ENCODE data around the gene SIRT6. TPM values are rescaled to one million over a fixed set of nuclear protein-coding genes. Genes with fewer than 3 reads are reported as not detected.
A peak's percentile ranks its signal among the peaks of the same experiment; 100 is the strongest.

The SIRT6 gene
- total and polyA plus RNA-seq, 12 donors = 7.9 to 26.9 (median 12.0) TPM

DNA sequence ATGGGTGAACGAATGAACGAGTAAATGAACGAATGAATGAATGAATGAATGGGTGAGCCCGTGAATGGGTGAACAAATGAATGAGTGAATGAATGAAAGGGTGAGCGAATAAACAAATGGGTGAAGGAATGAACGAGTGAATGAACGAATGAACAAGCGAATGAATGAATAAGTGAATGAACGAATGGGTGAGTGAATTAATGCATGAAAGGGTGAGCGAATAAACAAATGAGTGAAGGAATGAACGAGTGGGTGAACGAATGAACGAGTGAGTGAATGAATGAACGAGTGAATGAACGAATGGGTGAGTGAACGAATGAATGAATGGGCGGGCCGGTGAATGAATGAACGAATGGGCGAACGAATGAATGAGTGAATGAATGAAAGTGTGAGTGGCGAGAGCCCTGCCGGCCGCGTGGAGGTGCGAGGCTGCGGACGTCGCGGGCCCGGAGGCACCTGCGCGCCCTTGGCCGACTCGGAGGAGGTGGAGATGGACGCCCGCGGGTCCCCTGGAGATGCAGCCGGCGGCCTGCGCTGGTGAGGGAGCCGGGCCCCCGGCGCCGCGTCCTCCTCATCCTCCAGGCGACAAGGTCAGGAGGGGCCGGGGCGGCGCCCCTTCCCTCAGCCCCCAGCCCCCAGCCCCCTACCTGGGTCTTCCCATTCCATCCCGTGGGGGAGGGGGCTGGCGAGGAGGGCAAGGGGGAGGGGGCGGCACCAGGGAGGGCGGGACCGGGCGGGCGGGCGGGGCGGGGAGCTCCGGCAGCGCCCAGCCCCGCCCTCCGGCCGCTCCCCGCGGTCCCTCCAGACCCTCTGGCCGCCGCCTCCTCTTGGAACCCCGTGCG is 15.5 kb upstream of the SIRT6 start:
- H3K27me3 ChIP-seq = peaks cover 22 to 67% (median 65%) of the 10 kb centered on the region in 7 donors
- 19 to 20% methylated on average over 44 to 63 of the region's 70 CpGs for WGBS, 2 donors
- ATAC-seq (no peak), DNase-seq (no peak)
- H3K27ac ChIP-seq = no peak overlapping the region
- peaks cover 0 to 9% (median 3%) of the 10 kb centered on the region in 9 donors for H3K4me1 ChIP-seq
- H3K9me3 ChIP-seq = no peaks in the 10 kb centered on the region
- intact Hi-C loops (cut with DNase I) = no loop called here
- no peaks in the 10 kb centered on the region for H3K36me3 ChIP-seq
- H3K4me3 ChIP-seq = peak overlapping the region in 2 of 10 donors; percentile 8 to 10
- TF ChIP-seq, protein P1, sequence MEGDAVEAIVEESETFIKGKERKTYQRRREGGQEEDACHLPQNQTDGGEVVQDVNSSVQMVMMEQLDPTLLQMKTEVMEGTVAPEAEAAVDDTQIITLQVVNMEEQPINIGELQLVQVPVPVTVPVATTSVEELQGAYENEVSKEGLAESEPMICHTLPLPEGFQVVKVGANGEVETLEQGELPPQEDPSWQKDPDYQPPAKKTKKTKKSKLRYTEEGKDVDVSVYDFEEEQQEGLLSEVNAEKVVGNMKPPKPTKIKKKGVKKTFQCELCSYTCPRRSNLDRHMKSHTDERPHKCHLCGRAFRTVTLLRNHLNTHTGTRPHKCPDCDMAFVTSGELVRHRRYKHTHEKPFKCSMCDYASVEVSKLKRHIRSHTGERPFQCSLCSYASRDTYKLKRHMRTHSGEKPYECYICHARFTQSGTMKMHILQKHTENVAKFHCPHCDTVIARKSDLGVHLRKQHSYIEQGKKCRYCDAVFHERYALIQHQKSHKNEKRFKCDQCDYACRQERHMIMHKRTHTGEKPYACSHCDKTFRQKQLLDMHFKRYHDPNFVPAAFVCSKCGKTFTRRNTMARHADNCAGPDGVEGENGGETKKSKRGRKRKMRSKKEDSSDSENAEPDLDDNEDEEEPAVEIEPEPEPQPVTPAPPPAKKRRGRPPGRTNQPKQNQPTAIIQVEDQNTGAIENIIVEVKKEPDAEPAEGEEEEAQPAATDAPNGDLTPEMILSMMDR (IDR thresholded peaks at IDR 0.05) = no peak

DNA sequence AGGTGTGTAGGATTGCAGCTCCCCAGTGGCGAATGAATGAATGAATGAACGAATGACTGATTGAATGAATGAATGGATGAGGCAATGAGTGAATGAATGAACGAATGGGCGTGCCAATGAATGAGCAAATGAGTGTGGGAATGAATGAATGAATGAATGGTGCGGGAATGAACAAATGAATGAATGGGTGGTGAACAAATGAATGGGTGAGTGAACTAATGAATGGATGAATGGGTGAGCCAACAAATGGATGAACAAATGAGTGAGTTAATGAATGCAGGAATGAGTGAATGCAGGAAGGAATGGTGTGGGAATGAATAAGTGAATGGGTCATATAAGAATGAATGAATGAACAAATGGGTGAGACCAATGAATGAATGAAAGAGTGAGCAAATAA is 14.9 kb upstream of the SIRT6 start:
- ATAC-seq (no peak), DNase-seq (no peak)
- intact Hi-C loops (cut with DNase I) = no loop called here
- Histone ChIP-seq H3K4me3 (no peak overlapping the region), H3K27me3 (peaks cover 22 to 72% (median 67%) of the 10 kb centered on the region in 7 donors), H3K9me3 (no peaks in the 10 kb centered on the region), H3K4me1 (peaks cover 0 to 9% (median 3%) of the 10 kb centered on the region in 9 donors), H3K36me3 (no peaks in the 10 kb centered on the region), H3K27ac (no peak overlapping the region)
- TF ChIP-seq, protein P1 (IDR thresholded peaks at IDR 0.05) = no peak
- WGBS, 2 donors = 85% methylated on average over 5 of the region's 5 CpGs

DNA sequence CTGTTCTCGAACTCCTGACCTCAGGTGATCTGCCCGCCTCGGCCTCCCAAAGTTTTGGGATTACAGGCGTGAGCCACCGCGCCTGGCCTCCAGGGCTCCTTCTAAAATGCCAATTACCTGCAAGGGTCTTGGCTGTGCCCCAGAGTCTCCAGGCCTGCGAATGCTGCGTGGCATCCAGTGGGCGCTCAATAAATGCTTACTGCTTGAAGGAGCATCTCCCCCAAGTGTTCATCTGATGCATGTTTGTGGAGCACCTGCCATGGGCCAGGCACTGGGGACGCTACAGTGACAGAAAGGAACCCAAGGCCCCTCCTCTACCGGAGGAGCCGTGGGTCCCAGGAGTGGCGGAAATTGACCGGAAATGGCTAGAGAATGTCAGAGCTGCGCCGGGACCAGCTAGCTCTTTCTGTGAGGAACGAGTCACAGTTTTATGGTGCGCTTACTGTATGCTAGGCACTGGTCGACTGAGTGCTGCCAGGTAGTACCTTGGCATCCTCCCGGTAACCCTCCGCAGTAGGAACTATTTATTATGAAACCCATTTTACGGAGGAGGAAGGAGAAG is 14.3 kb upstream of the SIRT6 start:
- Histone ChIP-seq H3K27ac (no peak overlapping the region), H3K9me3 (no peaks in the 10 kb centered on the region), H3K27me3 (peaks cover 22 to 74% (median 67%) of the 10 kb centered on the region in 7 donors), H3K36me3 (no peaks in the 10 kb centered on the region), H3K4me3 (no peak overlapping the region), H3K4me1 (peaks cover 0 to 9% (median 3%) of the 10 kb centered on the region in 9 donors)
- TF ChIP-seq, protein P1 (IDR thresholded peaks at IDR 0.05) = no peak
- ATAC-seq (no peak), DNase-seq (no peak)
- WGBS, 2 donors = 78 to 80% methylated on average over 22 of the region's 22 CpGs
- intact Hi-C loops (cut with DNase I) = no loop called here

DNA sequence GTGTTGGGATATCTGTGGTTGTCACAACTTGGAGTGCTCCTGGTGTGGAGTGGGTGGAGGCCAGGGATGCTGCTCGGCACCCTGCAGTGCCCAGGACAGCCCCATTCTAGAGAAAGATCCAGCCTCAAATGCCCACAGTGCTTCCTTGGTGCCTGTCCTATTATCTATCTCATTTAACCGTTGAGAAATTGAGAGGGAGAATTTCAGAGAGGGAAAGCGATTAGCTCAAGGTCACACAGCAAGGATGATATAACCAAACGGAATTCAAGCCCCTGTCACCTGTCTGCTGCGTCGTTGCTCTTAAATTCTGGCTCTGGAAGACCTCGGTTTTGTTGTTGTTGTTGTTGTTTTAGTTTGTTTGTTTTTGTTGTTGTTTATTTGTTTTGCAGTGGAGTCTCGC is 13.6 kb upstream of the SIRT6 start:
- H3K4me3 ChIP-seq = no peak overlapping the region
- no peaks in the 10 kb centered on the region for H3K36me3 ChIP-seq
- DNase-seq = no peak
- no peak for ATAC-seq
- WGBS, 2 donors = 78 to 81% methylated on average over 8 of the region's 8 CpGs
- peaks cover 0 to 9% (median 3%) of the 10 kb centered on the region in 9 donors for H3K4me1 ChIP-seq
- TF ChIP-seq, protein P1 (IDR thresholded peaks at IDR 0.05) = no peak
- H3K27ac ChIP-seq = no peak overlapping the region
- intact Hi-C loops (cut with DNase I) = no loop called here
- H3K9me3 ChIP-seq = no peaks in the 10 kb centered on the region
- H3K27me3 ChIP-seq = peaks cover 22 to 74% (median 67%) of the 10 kb centered on the region in 7 donors
